OCI-LY3 (cell line): ENCODE data around the gene DROSHA.

Experiments
- EZH2phosphoT487 ChIP-seq: fragments of 200-600 bp; shearing (Covaris generic); IDR thresholded peaks from 2 replicates; pipeline ENCODE4 v1.6.1; 2018; ENCODE audit warnings: antibody characterized with exemption, mixed run types, low read depth
- TF ChIP-seq, protein P1 (sequence below): fragments of 200-600, 300-600 bp; sonication (generic); IDR thresholded peaks from 2 replicates; pipeline ENCODE4 v1.5.1; 2014; ENCODE audit warnings: antibody characterized with exemption, low read length, low read depth

DNA sequence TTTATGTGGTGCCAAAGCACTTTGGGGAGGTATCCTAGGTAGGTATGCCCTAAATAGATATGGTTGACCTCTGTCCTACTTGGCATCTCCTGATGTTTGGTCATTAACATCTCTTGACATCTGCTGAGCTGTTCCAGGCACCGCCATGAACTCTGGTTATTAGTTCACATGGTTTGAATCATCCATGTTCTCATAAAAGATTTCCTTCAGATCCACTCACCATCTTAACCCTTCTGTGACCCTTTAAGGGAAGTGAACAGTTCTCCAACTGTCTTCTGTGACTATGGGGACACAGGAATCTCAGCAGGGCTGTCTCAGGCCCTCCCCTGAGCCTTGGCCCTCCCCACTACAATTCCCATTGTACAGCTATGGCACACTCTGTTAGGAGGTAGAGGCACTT is 170.7 kb downstream of the DROSHA start:
- TF ChIP-seq, protein P1, sequence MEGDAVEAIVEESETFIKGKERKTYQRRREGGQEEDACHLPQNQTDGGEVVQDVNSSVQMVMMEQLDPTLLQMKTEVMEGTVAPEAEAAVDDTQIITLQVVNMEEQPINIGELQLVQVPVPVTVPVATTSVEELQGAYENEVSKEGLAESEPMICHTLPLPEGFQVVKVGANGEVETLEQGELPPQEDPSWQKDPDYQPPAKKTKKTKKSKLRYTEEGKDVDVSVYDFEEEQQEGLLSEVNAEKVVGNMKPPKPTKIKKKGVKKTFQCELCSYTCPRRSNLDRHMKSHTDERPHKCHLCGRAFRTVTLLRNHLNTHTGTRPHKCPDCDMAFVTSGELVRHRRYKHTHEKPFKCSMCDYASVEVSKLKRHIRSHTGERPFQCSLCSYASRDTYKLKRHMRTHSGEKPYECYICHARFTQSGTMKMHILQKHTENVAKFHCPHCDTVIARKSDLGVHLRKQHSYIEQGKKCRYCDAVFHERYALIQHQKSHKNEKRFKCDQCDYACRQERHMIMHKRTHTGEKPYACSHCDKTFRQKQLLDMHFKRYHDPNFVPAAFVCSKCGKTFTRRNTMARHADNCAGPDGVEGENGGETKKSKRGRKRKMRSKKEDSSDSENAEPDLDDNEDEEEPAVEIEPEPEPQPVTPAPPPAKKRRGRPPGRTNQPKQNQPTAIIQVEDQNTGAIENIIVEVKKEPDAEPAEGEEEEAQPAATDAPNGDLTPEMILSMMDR, result no peak
- TF ChIP-seq EZH2phosphoT487, result no peak
